Transverse colon (tissue), 4 donors: ENCODE results near the gene DNTT.
"Not testable (repeated sequence)": the region's sequence is repeated elsewhere in the genome, so short reads cannot be mapped to it uniquely, and the experiment has no call there.

Experiments used
- CTCF ChIP-seq, 5 experiments: fragments of 200-600 bp in 3 of 5; fragments of 450-650 bp in 2 of 5; sonication (generic) in 3 of 5; IDR thresholded peaks; 1 replicate in 2 of 5; 2 replicates in 3 of 5; pipeline ENCODE4 v1.5.1; 2016 to 2017; ENCODE audit warnings: antibody characterized with exemption in 5 of 5, inconsistent platforms in 3 of 5, mild to moderate bottlenecking in 2 of 5, moderate library complexity in 1 of 5
- POLR2AphosphoS5 ChIP-seq, 3 donors: sonication (generic); formaldehyde crosslinking; IDR thresholded peaks; one replicate each; pipeline ENCODE4 v1.6.1; 2016; ENCODE audit warnings: antibody characterized with exemption in 3 of 3

GRCh38 chr10:96308854-96309253 is 4.6 kb downstream of the DNTT start:
- TF ChIP-seq POLR2AphosphoS5, CTCF (IDR thresholded peaks at IDR 0.05): not testable (repeated sequence)
